GM12878 (cell line): ENCODE results near the gene SOX12.

Experiments used
- CBX3 ChIP-seq: fragments of 200-600 bp; sonication (generic); IDR thresholded peaks from 2 replicates; pipeline ENCODE4 v1.6.1; 2016; ENCODE audit warnings: low read depth, borderline replicate concordance
- CHD1 ChIP-seq: IDR thresholded peaks from 2 replicates; pipeline ENCODE4 v1.6.1; 2012; ENCODE audit warnings: low read depth, low read length, improper control_type of control experiment
- EGR1 ChIP-seq, 2 experiments: IDR thresholded peaks; 1 replicate in 1 of 2; 2 replicates in 1 of 2; pipeline ENCODE4 v1.6.1; 2011 to 2012; ENCODE audit warnings: low read depth in 2 of 2, low read length in 2 of 2, borderline replicate concordance in 1 of 2, mild to moderate bottlenecking in 1 of 2, moderate library complexity in 1 of 2
- FOXM1 ChIP-seq: IDR thresholded peaks from 2 replicates; pipeline ENCODE4 v1.6.1; 2012; ENCODE audit warnings: low read depth, mild to moderate bottlenecking, inconsistent platforms, low read length, moderate library complexity
- GABPA ChIP-seq: IDR thresholded peaks from 2 replicates; pipeline ENCODE4 v1.6.1; 2014; ENCODE audit warnings: antibody characterized with exemption, low read depth, mild to moderate bottlenecking, inconsistent platforms
- JUNB ChIP-seq: IDR thresholded peaks from 2 replicates; pipeline ENCODE4 v1.6.1; 2016; ENCODE audit warnings: antibody characterized with exemption, mild to moderate bottlenecking
- POLR2A ChIP-seq: IDR thresholded peaks from 2 replicates; pipeline ENCODE4 v1.6.1; 2011; ENCODE audit warnings: low read depth, mild to moderate bottlenecking, low read length
- POLR2AphosphoS5 ChIP-seq: IDR thresholded peaks from 2 replicates; pipeline ENCODE4 v1.6.1; 2011; ENCODE audit warnings: mild to moderate bottlenecking, low read length, inconsistent platforms
- SUZ12 ChIP-seq: fragments of 200-600 bp; sonication (generic); IDR thresholded peaks from one replicate; pipeline ENCODE4 v1.6.1; 2018; ENCODE audit warnings: antibody characterized with exemption, mild to moderate bottlenecking; ENCODE audit not compliant: unreplicated experiment
- TAF1 ChIP-seq: IDR thresholded peaks from 2 replicates; pipeline ENCODE4 v1.6.1; 2011; ENCODE audit warnings: mild to moderate bottlenecking, low read depth, low read length, borderline replicate concordance
- TF ChIP-seq, protein P1 (sequence below): IDR thresholded peaks from 2 replicates; pipeline ENCODE4 v1.6.1; 2011; ENCODE audit warnings: low read depth, low read length, improper control_type of control experiment, borderline replicate concordance

DNA sequence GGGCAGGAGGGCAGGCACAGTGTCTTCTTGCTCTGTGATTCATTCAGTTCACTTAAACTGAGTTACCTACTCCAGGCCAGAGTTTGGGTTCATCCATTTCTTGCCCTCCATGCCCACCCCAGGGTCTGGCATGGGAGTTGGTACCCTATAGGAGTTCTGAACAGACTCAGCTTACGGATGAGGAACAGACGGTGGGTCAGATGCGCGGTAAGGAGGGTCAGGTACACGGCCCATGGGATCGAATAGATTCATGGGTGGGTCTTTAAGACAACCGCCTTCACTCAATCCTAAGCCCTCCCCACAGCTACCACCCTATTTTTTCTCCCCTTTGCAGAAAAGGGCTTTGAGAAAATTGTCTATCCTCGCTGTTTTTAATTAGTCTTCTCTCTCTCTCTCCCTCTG lies 42.1 kb downstream of the SOX12 start:
- TF ChIP-seq TAF1 = no peak
- TF ChIP-seq, protein P1, sequence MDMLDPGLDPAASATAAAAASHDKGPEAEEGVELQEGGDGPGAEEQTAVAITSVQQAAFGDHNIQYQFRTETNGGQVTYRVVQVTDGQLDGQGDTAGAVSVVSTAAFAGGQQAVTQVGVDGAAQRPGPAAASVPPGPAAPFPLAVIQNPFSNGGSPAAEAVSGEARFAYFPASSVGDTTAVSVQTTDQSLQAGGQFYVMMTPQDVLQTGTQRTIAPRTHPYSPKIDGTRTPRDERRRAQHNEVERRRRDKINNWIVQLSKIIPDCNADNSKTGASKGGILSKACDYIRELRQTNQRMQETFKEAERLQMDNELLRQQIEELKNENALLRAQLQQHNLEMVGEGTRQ = no peak
- TF ChIP-seq FOXM1 = no peak
- TF ChIP-seq JUNB = no peak
- TF ChIP-seq SUZ12 = no peak
- TF ChIP-seq GABPA = no peak
- no peak for TF ChIP-seq POLR2AphosphoS5
- TF ChIP-seq CBX3 = no peak
- no peak for TF ChIP-seq EGR1 (IDR thresholded peaks at IDR 0.05; ENCODE audit: borderline replicate concordance in 1 of 2, low read depth in 2 of 2, low read length in 2 of 2)
- TF ChIP-seq POLR2A = no peak
- no peak for TF ChIP-seq CHD1
